ENCODE results near the gene ALDH18A1.

DNA sequence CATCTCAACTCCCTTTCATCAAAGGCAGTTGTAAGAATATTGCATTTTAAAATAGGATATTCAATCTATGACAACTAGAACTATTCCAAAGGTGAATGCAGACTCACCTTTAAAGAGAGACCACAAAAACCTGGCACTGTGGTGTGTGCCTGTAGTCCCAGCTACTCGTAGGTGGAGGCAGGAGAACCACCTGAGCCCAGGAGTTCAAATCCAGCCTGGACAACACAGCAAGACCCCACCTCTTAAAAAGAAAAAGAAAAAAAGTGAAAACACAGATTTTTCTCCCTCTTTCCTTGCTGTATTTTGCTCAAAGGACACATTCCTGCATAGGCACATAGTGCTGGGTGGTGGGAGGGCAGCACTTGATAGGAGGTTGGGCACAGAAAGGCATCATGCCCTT, 739 bp upstream of the ALDH18A1 start:
- TF ChIP-seq CTCF (IDR thresholded peaks at IDR 0.05; ENCODE audit: low read depth, low read length) = no peak
- no peak for TF ChIP-seq EZH2phosphoT487 (IDR thresholded peaks at IDR 0.05; ENCODE audit: low read depth)
